TTC549 (cell line): Measurements from ENCODE around the gene BECN2.

Experiments
- FAIRE-seq: peaks from 2 replicates; lab custom pipeline; 2012; peaks lifted over from hg19 to GRCh38; lab: Jason Lieb, UNC

The BECN2 gene, protein sequence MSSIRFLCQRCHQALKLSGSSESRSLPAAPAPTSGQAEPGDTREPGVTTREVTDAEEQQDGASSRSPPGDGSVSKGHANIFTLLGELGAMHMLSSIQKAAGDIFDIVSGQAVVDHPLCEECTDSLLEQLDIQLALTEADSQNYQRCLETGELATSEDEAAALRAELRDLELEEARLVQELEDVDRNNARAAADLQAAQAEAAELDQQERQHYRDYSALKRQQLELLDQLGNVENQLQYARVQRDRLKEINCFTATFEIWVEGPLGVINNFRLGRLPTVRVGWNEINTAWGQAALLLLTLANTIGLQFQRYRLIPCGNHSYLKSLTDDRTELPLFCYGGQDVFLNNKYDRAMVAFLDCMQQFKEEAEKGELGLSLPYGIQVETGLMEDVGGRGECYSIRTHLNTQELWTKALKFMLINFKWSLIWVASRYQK

DNA sequence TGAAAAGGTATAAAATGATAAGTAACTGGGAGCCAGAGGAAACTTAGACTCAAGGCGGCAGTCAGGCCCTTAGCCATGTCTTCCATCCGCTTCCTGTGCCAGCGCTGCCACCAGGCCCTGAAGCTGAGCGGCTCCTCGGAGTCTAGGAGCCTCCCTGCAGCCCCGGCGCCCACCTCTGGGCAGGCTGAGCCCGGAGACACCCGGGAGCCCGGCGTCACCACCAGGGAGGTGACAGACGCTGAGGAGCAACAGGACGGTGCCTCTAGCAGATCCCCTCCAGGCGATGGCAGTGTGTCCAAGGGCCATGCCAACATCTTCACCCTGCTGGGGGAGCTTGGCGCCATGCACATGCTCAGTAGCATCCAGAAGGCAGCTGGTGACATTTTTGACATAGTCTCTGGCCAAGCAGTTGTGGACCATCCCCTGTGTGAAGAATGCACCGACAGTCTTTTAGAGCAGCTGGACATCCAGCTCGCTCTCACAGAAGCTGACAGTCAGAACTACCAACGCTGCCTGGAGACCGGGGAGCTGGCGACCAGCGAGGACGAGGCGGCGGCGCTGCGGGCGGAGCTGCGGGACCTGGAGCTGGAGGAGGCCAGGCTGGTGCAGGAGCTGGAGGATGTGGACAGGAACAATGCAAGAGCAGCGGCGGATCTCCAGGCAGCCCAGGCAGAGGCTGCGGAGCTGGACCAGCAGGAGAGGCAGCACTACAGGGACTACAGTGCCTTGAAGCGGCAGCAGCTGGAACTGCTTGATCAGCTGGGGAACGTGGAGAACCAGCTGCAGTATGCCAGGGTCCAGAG lies at the start of gene BECN2:
Gene BECN2 (plus strand): TSS at position 76 of the 803 bp plus-strand sequence. CDS start 0 bp downstream, at position 76.
- FAIRE-seq: no peak

DNA sequence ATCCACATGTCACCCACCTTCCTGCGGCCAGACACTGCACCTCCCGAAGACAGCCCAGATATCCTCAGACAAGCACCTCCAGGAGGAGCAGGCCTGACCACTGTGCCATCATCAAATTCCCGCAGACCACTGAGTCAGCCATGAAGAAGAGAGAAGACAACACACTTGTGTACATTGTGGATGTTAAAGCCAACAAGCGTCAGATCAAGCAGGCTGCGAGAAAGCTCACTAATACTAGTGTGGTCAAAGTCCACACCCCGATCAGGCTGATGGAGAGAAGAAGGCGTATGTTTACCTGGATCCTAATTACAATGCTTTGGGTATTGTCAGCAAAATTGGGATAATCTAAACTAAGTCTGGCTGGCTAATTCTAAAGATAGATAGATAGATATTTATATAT lies 41.4 kb upstream of the BECN2 start:
- no peak for FAIRE-seq

DNA sequence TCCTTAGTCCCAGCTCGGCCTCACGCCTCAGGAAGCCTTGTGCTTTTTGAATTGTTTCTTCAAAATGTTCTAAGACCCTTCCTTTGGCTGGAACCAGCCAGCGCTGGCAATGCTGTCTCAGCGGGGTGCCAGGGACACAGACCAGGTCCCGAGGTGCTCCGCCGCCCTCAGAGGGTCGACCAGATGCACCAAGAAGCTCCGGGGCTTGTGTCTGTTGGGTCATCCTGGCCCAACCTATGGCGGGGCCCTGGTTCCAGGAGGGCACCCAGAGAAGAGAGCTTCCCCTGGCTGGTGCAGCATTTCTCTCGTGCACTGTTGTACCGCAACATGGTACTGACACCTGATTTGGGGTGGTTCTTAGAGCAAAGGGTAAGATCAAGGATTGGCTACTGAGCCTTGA lies 40.1 kb upstream of the BECN2 start:
- no peak for FAIRE-seq

DNA sequence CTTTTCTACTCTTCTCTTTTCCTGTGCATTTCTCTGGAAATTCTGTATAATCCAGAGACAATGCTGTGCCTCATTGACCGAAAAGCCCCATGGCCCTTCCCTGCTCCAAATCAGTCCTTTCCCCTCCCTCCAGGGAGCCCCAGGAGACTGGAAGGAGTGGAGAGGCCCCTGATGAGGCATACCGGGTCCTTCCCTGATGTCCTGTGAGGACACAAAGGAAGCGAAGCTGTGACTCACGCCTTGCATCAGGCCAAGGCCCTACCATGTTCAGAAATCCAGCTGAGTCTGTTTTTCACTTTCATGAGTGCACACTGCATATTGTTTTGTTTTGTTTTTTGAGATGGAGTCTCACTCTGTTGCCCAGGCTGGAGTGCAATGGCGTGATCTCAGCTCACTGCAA lies 38.7 kb upstream of the BECN2 start:
- no peak for FAIRE-seq

DNA sequence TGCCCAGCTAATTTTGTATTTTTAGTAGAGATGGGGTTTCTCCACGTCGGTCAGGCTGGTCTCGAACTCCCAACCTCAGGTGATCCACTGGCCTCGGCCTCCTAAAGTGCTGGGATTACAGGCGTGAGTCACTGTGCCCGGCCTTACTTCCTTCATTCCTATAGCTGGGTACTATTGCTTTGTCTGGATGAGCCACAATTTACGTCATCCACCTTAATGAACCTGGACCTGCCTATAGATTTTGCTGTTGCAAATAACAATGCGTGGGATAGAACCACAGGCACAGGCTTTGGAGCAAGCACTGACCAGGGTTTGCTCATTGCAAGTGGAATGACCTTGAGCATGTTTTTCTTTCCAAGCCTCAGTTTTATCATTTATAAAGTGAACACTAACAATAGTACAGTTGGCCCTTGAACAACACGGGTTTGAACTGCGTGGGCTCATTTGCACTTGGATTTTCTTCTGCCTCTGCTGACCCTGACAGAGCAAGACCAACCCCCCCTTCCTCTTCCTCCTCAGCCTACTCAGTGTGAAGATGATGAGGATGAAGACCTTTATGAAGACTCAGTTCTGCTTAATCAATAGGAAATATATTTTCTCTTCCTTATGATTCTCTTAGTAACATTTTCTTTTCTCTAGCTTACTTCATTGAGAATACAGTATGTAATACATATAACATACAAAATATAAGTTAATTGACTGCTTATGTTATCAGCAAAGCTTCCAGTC lies 33.3 kb upstream of the BECN2 start:
- no peak for FAIRE-seq

DNA sequence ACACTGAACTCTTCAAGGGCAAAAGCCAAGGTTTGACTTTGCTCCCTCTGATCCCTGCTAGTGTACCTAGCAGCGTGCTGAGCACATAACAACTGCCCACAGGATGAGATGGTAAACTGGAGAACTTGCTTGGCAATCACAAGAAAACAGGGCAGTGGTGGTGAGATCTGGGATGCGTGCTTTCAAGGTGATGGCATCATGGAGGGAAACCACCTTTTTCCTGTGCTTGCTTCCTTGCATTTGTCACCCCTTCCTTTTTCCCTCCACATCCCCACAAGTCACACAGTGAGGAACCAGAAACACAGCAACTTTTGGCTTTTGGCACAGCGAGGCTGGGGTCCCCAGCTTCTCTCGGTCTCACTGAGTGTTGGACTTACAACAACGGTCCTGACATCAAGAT lies 31.4 kb upstream of the BECN2 start:
- FAIRE-seq: no peak

DNA sequence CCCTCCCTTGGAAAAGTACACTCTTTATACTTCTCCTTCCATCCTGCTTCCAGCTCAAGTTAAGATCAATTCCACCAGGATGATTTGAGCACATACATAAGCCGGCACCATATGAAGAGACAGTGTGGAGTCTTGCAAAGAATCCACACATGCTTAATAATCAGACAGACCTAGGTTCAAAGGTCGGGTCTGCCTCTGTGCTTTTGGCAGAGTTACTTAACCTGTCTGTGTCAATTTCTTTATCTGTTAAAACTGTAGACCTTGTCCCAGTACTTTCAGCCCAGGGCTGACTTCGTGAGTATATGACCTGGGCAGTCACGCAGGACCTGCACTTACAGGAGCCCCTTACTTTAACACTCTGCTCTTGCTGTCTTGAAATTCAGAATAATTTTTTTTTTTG lies 30.2 kb upstream of the BECN2 start:
- FAIRE-seq: no peak

DNA sequence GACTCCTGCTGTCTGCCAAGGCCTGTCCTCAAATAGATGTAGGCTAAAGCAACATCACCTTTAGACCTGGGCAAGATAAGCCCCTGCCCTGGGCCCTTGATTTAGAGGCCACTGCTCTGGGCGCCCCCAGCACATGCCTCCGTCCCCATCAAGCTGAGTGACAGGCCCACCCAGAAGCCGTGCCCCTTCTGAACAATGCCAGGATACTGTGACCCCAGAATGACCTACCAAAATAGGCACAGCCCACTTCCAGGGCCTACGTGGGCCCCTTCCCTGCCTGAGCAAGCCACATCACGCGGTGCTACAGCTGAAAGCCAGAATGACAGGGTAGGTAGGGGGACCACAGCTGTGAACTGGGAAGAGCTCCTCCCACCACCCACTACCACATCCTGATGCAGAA lies 24.7 kb upstream of the BECN2 start:
- no peak for FAIRE-seq

DNA sequence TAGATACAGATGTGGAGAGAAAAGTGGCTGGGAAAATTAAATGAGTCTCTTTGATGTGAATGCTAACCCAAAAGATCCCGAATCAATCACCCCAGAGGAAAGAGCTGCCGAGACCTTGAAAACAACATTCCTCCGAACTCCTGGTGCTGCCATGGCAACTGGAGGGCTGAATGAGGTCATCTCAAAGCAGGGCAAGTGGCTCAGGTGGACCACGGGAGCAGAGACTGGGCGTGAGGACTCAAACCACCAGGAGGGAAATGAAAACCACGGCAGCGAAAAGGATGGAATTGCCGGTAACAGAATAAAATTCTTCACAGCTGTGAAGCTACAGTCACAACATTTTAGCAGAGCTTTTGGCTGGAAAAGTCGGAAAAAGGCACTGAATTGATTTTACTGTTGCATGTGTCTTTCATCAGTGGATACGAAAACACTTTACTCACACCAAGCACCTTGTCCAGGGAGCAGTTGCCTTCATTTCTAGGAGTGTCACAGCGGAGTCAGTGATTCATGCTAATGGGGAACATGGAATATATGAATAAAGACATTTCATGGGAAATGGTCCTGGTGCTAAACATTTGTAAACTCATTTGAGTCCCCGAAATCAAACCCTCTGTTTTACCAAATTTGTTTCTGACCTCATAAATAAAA lies 23.2 kb upstream of the BECN2 start:
- no peak for FAIRE-seq

DNA sequence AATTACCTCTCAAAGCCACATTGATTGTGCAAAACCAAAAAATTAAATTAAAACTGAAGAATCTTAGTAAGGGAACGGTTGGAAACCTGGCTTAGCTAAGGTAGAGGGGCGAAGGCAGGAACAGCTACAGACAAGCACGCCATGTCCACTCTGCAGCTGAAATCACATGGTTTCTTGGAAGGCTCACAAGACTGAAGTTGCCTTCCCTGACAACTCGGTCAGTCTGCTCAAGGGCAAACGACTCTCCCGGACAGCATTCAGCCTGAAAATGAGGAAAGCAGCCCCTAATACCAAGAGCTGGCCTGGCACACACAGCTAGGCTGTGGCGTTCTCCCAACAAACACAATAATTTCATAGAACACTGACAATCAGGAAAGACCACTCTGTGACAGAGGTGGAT lies 22.7 kb upstream of the BECN2 start:
- FAIRE-seq: no peak

DNA sequence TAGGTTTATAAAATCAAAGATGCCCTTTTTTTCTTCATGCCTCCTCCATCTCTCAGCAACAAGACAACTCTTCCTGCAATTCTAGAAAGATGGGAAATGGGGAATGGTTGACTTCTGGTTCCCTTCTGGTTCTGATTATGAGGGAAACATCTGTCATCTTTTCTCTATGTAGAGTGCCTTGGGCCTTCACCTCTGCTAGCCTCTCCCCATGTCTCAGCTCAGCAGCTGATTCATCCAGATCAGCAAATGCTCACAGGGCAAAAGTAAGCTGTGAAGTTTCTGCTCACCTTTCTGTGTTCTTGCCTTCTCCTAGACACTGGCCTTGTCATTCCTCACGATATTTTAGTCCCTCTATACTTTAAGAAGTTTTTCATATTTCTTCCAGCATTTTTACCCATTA lies 17.8 kb upstream of the BECN2 start:
- FAIRE-seq: no peak

DNA sequence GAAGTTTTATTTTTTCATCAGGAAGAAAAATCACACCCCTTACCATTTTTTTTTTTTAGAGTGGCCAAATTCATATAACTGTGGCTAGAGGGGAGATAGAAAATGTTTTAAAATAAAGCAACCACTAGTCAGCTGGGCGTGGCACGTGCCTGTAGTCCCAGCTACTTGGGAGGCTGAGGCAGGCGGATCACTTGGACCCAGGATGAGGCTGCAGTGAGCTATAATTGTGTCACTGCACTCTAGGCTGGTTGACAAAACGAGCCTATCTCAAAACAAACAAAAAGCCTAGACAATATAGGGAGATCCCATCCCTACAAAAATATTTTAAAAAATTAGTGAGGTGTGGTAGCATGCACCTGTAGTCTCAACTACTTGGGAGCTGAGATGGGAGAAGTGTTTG lies 14.8 kb upstream of the BECN2 start:
- no peak for FAIRE-seq

DNA sequence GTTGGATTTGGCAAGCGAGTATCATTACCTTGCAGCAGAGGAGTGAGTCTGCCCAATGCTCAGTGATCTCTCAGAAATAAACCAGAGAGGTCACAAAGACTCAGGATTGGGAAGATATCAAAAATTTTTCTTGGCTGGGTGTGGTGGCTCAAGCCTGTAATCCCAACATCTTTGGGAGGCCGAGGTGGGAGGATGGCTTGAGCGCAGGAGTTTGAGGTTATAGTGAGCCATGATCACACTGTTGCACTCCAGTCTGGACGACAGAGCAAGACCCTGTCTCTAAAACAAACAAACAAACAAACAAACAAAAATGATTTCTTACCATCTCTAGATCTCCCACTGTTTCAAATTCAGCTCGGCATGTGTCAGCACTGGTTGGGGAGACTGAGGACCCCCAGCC lies 13.3 kb upstream of the BECN2 start:
- no peak for FAIRE-seq

DNA sequence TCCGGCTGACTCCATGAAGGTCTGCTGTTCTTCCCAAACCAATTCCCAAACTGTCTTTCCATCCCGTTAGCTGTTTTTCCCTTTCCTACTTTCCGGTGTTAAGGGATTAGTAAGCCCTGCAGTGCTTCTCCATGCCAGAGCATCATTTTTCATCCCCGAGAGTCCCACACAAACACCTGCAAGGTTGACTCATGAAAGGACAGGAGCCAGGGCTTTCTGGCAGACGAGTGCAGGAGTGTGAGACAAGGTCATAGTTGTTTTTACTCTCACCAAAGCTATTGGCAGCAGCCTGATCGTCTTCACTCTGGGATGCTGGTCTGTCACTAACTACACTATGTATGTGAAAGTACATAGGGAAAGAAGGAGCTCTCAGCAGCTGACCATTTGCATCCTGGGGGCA lies 10.2 kb upstream of the BECN2 start:
- no peak for FAIRE-seq

DNA sequence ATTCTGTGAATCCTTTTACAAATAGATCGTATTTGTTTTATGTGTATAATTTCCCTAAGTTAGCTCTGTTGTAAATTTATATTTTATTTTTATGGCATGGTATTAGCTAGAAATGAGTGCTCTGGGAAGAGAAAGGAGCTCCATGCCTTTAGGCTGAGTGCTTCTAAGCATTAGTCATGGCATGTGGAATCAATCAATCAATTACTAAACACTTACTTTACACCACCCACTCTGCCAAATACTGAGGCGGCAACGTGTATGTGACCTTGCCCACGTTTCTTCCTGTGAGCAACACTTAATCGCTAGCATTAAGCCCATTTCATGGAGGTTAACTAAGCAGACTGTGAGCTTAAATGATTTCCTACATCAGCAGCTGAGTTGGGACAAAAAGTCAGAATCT lies 7.2 kb upstream of the BECN2 start:
- no peak for FAIRE-seq

DNA sequence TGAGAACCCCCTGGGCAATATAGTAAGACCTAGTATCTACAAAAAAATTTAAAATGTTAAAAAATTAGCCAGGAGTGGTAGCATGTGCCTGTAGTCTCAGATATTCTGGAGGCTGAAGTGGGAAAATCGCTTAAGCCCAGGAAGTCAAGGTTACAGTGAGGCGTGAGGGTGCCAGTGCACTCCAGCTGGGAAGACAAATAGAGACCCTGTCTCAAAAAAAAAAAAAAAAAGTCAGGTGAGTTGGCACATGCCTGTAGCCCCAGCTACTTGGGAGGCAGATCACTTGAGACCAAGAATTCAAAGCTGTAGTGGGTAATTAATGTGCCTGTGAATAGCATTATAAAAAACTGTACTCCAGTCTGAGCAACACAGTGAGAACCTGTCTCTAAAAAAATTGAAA lies 4.6 kb downstream of the BECN2 start:
- no peak for FAIRE-seq

DNA sequence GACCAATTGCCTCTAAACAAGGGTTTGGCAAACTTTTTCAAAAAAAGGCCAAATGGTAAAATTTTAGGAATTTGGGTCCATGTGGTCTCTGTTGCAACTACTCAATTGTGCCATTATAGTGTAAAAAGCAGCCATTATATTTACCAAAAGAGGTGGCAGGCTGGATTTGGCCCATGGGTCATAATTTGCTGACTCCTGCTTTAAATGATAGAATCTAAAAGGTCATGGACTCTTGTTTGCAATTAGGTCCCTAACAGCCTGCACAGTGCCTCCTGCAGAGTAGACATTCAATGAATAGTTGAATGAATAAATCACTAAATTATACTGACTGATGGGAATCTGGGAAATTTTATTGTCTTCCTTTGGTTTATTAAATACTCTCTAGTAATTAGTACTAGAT lies 6.2 kb downstream of the BECN2 start:
- no peak for FAIRE-seq

DNA sequence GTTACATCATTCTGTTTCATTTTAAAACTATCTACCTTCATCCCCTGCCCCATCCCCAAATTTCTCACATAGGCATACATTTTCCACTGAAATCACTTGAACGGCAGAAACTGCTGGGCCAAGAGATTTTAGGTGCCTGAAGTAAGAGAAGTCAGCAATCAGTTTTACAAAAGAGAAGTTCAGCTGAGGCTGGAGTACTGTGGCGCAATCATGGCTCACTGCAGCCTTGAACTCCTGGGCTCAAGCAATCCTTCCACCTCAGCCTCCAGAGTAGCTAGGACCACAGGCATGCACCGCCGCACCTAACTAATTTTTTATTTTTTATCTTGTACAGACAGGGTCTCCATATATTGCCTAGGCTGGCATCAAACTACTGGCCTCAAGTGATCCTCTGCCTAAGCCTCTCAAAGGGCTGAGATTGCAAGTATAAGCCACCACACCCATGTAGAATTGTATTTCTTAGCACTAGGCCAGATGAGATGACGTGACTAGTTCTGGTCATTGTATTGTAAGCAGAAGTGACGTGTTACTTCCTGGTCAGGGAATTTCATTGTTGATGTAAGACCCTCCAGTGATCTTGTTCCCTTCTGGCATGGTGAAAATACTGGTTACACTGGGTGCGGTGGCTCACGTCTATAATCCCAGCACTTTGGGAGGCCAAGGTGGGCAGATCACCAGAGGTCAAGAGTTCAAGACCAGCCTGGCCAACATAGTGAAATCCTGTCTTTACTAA lies 7.1 kb downstream of the BECN2 start:
- no peak for FAIRE-seq

DNA sequence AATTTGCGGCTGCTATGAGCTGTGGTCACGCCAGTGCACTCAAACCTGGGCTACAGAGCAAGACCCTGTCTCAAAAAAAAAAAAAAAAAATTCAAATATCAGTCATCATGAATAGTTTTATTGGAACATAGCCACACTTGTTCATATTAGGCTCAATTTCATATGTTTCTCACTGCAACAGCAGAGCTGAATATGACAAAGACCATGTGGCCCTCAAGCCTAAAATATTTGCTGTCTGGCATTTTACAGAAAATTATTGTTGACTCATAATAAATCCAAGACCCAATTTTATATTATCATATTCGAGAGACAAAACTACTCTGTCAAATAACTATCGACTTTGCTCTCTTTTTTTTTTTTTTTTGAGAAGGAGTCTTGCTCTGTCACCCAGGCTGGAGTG lies 11.0 kb downstream of the BECN2 start:
- no peak for FAIRE-seq

DNA sequence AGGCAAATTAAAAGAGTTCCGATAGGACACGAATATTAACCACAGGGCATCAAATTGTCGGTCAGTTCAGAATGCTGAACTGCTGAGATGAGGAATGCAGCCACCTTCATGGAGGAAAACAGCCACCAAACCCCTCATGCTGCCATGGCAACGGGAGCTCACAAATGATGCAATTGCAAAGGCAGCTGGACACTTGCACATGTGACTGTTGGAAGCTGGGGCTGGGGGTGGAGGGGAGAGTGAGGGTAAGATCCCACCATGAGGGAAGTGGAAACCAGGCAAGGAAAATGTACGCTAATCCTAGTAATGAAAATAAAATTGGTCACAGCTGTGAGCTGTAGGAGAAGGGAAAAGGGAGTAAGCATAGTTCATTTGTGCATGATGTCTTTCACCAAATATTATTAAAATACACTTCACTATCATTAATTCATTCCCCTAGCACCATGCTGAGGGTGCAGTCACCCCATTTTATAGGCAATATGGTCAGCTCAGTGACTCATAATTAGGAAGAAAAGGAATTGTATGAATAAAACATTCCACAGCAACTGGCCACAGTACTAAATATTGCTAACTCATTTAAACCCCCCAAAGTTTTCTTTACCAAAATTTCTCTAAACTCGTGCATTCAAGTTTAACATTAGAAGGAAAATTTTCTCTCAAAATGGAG lies 15.3 kb downstream of the BECN2 start:
- FAIRE-seq: no peak

DNA sequence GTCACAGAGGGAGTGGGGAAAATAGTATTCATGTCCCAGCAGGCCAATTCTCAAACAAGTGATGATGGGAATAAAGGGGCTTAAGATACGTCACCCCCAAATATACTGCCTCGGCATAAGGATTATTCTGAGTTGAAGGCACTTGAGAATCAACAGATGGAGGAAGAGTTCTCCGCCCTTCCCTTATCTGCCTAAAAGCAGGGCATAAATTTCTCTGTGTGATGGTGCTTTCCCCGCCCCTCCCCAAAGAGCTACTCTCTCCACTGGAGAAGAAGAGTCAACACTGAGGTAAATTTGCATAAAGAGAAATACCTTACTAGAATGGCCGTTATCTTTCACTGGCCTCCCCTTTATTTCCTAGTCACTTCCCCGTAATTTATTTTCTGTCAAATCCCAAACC lies 18.7 kb downstream of the BECN2 start:
- FAIRE-seq: no peak
